ENCODE measurements around the gene NR2C1.

DNA sequence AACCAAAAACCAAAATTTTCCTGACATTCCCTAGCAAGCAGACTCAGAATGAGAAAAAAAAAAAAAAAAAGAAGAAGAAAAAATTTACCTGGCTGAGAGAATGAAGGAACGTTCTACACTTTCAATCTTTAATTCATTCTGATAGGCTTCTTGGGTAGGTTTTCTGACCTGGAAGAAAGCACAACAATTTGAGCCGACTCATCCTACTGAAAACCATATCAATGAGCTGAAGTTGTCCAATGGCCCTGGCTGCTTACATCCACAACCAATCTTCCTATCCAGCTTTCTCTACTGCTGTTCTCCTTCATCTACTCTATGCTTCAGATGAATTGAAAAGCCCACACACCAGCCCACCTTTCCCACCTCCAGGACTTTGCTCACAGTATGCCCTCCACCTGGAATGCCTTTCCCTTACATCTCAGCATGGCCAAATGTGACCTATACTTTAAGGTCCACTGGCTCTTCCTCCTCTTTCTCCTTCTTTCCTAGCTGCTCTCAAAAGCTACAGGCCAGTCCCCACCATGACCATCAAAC is 31.6 kb upstream of the NR2C1 start:
- TF ChIP-seq, protein P1, sequence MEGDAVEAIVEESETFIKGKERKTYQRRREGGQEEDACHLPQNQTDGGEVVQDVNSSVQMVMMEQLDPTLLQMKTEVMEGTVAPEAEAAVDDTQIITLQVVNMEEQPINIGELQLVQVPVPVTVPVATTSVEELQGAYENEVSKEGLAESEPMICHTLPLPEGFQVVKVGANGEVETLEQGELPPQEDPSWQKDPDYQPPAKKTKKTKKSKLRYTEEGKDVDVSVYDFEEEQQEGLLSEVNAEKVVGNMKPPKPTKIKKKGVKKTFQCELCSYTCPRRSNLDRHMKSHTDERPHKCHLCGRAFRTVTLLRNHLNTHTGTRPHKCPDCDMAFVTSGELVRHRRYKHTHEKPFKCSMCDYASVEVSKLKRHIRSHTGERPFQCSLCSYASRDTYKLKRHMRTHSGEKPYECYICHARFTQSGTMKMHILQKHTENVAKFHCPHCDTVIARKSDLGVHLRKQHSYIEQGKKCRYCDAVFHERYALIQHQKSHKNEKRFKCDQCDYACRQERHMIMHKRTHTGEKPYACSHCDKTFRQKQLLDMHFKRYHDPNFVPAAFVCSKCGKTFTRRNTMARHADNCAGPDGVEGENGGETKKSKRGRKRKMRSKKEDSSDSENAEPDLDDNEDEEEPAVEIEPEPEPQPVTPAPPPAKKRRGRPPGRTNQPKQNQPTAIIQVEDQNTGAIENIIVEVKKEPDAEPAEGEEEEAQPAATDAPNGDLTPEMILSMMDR (IDR thresholded peaks at IDR 0.05; ENCODE audit: insufficient read depth, low read depth, low read length): no peak
- no peak for TF ChIP-seq EZH2 (IDR thresholded peaks at IDR 0.05; ENCODE audit: insufficient read depth, low read length)

Data from astrocyte (in vitro differentiated cells and primary cell).